ENCODE data around the gene ZP3.
"Not testable (repeated sequence)": the region's sequence is repeated elsewhere in the genome, so short reads cannot be mapped to it uniquely, and the experiment has no call there.

Gene ZP3

DNA sequence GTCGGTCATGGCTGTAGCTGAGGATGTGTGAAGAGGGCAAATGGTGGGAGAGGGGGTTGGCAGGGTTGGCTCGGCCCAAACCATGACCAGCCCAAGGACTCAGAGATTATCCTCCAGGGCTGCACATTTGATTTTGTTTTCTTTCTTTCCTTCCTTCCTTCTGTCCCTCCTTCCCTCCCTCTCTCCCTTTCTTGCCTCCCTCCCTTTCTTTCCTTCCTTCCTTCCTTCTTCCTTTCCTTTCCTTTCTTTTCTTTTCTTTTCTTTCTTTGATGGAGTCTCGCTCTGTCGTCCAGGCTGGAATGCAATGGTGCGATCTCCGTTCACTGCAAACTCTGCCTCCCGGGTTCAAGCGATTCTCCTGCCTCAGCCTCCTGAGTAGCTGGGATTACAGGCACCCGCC is 19.0 kb upstream of the ZP3 start:
- no peak for DNase-seq (ENCODE audit: low read depth)

DNA sequence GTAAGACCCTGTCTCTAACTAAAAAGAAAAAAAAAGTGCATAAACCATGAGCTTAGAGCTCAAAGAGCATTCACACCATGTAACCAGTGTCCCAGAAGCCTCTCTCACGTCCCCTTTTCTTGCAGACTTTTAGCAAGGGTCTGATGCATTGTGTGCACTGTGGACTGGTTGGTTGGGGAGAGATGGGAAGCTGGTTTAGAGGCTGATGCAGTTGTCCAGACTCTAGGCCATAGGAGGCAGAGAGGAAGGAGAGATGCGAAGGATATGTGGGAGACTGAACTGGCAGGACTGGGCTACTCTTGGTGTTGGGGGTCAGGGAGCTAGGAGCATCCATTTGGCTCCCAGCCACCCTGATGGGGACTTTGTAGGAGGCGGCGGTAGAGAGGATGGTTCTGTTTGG is 17.0 kb upstream of the ZP3 start:
- DNase-seq (ENCODE audit: low read depth): no peak

DNA sequence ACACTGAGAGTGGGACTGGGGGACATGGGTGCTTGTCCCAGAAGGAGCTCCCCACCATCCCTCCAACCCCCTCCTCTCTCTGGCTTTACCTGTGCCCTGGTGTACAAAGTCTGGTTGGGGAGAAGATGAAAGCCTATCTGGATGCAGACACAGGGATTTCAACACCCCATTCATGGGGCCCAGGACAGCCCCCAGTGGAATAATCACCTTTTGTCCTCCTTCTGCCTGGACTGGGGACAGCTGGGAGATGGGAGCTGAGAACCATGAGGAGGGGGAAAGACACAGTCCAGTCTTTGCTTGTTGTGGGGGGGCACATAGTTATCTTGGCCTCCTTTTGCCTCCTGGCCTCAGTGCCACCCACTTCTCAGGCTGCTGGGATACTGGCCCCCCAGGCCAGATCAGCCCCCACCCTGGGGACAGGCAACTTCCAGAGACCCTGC is 16.6 kb upstream of the ZP3 start:
- no peak for DNase-seq (ENCODE audit: low read depth)

DNA sequence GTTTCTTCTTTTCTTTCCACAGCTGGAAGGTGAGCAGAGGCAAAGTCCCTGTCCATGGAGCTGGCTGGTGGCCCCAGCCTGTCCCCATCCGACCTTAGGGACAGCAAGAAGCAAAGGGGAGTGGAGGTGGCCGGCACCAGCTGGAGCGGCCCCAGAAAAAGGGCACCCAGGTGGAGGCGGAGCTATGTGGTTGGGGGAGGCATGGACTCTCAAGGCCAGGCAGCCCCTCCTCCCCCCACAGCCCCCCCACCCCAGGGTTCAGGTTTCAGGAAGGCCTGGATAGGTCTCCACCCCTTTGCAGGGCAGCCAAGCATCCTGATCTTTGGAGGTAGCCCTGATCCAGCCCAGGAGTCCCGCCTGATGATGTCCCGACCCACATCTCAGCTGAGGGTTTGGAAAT is 15.2 kb upstream of the ZP3 start, which contains the start of gene SSC4D:
Gene SSC4D (minus strand): TSS at position 161 of the 400 bp plus-strand sequence. CDS start 5,258 bp downstream, outside the sequence.
- DNase-seq (ENCODE audit: low read depth): no peak

DNA sequence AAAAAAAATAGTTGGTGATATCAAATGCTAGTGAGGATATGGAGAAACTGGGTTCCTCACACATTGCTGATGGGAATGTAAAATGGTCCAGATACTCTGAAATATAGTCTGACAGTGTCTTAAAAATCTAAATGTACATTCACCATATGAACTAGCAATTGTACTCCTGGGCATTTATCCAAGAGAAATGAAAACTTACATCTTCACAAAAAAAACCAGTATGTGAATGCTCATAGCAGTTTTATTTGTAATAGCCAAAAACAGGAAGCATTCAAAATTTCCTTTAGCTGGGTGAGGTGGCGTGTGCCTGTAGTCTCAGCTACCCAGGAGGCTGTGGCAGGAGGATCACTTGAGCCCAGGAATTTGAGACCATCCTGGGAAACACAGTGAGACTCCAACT is 13.1 kb upstream of the ZP3 start:
- no peak for DNase-seq (ENCODE audit: low read depth)

DNA sequence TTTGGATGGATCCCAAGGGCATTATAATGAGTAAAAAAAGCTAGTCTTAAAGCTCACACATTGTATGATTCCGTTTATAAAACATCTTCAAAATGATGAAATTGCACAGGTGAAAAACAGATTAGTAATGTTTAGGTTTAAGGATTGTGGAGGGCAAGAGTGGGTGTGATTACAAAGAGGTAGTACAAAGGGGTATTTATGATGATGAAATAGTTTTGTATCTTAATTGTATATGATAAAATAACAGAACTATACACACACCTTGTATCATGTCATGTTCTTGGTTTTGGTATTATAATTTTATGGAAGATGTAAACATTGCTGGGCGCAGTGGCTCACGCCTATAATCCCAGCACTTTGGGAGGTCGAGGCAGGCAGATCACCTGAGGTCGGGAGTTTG is 12.5 kb upstream of the ZP3 start:
- no peak for DNase-seq (ENCODE audit: low read depth)

DNA sequence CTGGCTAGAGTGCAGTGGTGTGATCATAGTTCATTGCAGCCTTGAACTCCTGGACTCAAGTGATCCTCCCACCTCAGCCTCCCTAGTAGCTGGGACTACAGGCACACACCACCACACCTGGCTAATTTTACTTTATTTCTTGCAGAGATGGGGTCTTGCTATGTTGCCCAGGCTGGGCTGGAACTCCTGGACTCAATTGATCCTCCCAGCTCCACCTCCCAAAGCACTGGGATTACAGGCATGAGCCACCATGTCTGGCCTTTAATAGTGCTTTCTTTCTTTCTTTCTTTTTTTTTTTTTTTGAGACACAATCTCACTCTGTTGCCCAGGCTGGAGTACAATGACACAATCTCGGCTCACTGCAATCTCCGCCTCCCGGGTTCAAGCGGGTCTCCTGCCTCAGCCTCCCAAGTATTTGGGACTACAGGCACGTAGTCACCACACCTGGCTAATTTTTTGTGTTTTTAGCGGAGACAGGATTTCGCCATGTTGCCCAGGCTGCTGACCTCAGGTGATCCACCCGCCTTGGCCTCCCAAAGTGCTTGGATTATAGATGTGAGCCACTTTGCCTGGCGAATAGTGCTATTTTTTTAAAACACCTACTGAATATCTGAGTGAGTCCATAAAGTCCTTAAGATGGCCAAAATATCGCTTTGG is 7.0 kb upstream of the ZP3 start:
- not testable (repeated sequence) for DNase-seq (ENCODE audit: low read depth)

DNA sequence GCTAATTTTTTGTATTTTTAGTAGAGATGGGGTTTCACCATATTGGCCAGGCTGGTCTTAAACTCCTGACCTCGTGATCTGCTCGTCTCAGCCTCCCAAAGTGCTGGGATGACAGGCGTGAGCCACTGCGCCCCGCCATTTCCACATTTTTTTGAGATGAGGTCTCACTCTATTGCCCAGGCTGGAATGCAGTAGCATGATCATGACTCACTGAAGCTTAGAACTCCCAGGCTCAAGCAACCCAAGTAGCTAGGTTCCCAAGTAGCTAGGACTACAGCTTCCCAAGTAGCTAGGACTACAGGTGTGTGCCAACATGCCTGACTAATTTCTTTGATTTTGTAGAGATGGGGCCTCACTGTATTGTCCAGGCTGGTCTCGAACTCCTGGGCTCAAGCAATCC is 3.7 kb upstream of the ZP3 start:
- DNase-seq (ENCODE audit: low read depth): not testable (repeated sequence)

DNA sequence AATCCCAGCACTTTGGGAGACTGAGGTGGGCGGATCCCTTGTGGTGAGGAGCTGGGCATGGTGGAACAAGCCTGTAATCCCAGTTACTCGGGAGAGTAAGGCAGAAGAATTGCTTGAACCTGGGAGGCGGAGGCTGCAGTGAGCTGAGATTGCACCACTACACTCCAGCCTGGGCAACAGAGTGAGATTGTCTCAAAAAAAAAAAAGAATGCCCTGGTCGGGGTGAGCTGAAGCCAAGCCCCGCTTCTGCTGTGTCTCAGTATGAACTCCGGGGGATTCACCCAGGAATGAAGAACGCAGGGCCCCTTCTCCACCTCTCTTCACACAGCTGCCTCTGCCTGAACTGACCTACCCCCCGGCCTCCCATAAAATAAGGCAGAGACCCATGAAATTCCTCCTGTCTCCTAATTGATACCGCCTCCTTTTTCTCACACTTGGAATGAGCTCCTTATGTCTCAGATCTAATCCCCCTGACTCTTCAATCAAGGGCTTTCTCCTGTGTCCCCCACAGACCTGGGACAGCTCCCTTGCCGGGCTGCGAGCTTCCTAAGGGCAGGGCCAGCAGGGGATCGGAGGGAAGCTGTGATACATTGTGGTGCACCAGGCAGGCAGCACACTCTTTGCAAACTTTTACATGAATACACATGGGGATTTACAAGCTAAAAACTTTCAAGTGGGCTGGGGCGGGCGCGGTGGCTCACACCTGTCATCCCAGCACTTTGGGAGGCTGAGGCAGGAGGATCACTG is 911 bp upstream of the ZP3 start:
- DNase-seq (ENCODE audit: low read depth): no peak

DNA sequence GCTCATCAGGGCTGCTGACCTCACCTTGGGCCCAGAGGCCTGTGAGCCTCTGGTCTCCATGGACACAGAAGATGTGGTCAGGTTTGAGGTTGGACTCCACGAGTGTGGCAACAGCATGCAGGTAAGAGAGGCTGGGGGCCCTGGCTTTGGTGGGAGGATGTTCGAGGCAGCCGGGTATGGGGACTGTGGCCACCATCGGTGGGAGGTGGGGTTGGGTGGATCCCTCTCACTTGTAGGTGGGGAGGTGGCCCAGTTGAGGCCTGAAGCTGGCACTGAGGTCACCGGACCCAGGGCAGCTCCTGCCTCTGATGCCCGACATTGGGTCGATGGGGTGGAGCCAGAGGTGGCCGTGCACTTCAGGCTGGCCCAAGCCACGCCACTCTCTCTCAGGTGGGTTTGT is 406 bp downstream of the ZP3 start:
- no peak for DNase-seq (ENCODE audit: low read depth)

DNA sequence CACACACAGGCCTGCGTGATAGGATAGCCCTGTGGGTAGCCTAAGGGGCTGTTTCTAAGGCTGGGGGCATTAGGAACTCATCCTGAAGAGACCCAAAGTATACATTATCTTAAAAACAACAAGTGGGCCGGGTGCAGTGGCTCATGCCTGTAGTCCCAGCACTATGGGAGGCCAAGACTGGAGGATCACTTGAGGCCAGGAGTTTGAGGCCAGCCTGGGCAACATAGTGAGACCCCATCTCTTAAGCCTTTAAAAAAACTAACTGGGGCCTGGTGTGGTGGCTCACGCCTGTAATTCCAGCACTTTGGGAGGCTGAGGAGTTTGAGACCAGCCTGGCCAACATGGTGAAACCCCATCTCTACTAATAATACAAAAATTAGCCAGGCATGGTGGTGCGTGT is 808 bp downstream of the ZP3 start:
- DNase-seq (ENCODE audit: low read depth): not testable (repeated sequence)

DNA sequence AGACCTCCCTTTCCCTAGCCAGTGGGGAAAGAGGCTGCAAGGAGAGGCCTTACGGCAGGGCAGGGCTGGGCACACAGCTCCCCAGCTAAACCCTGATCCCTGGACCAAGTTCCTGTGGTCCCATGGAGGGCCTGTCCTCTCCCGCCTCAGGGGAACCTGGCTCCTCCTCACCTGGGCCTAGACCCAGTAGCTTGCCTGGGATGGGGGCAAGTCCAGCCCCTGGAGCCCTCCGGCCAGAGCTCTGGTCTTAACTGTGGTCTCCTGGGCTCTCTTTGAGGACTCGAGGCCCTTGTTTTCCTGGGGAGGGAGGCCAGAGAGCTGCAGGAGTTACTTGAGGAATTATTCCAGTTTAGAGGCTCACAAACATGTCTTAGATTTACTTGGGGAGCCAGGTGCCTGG is 1.5 kb downstream of the ZP3 start:
- no peak for DNase-seq (ENCODE audit: low read depth)

DNA sequence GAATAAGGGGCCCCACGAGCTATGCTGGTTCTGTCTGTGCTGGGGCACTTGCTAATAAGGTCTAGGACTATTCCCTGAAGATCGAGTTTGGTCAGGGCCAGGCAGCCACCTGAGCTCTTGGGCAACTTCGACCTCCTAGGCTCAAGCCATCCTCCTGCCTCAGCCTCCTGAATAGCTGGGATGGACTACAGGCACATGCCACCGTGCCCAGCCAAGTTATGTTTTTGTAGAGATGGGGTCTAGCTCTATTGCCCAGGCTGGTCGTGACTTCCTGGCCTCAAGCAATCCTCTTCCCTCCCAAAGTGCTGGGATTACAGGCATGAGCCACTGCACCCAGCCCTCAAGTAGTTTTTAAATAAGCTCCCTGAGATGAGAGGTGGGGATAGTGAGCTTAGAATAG is 2.9 kb downstream of the ZP3 start:
- no peak for DNase-seq (ENCODE audit: low read depth)

DNA sequence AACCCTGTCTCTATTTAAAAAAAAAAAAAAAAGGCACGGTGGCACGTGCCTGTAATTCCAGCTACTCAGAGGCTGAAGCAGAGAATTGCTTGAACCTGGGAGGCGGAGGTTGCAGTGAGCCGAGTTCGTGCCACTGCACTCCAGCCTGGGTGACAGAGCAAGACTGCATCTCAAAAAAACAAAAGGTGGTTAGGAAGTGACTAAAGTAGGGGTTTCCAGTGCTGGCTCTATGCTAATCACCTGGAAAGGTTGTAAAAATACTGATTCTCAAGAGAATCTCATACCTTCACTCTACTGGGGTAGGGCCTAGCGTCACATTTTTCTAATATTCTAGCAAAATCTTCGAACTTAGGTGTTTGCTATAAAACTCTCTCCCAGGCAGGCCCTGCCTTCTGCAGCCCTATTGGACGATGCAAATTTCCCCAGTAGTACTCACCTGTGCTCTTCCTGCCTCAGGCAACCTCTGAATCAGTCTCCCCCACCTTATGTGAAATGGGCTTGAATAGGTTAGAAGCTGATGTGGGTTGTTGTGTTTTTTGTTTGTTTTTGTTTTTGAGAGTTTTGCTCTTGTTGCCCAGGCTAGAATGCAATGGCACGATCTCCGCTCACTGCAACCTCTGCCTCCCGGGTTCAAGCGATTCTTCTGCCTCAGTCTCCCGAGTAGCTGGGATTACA is 3.5 kb downstream of the ZP3 start:
- no peak for DNase-seq (ENCODE audit: low read depth)

DNA sequence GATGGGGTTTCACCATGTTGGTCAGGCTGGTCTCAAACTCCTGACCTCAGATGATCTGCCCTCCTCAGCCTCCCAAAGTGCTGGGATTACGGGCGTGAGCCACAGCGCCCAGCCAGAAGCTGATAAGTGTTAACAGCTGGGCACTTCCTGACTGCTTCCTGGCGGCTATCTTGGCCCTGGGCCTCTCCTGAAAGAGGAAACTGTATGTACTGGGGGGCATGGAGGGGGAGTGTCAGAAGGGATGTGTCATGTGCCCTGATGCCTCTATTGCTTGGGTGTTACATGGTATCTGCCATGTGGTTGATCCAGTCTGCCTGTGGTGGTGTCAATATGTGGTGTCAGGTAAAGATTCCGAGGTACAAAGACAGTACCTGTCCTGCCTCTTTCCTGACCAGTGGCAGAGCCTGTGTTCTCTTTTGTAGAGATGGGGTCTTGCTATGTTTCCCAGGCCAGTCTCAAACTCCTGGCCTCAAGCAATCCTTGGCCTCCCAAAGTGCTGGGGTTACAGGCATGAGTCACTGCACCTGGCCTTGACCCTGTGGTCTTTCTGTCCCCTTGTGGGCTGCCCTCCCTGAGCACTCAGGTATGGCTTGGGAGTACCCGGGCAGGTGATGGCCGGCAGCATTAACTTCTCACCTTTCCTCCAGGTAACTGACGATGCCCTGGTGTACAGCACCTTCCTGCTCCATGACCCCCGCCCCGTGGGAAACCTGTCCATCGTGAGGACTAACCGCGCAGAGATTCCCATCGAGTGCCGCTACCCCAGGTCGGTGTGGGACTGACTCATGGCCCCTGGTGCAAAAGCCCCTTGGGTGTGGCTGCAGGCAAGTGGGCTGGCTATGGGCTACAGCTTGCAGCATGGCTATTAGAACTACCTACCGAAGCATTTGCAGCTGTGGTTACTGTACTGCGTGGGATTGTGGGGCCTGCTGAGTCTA is 4.4 kb downstream of the ZP3 start:
- no peak for DNase-seq (ENCODE audit: low read depth)

DNA sequence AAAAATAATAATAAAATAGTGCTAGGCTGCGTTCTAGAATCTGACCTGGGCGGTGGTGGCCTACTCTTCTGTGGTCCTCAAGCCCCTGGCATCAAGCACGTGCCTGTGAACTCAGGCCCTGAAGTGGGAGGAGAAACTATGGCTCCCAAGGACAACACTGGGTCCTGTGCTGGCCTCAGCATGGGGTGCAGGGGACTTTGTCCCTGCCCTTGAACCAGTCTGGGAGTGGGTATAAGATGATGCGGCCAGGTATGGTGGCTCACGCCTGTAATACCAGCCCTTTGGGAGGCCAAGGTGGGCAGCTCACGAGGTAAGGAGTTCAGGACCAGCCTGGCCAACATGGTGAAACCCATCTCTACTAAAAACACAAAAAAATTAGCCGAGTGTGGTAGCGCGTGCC is 5.5 kb downstream of the ZP3 start:
- no peak for DNase-seq (ENCODE audit: low read depth)

DNA sequence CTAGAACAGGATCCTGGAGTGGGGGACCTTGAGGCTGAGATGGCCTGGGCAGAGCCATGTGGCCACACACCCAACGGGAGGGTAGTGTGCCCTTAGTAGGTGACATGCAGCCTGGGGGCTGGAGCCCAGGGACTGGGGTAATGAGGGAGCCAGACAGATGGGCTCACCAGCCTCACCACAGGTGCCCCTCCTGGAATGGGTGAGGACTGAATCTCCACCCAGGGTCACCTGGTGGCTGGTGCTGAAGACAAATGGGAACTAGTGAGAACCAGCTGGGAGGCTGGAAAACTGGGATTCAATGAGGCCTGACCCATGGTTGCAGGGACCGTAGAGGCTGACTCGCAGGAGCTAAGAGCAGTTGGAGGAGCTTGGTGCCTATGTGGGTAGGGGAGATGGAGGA is 6.1 kb downstream of the ZP3 start:
- no peak for DNase-seq (ENCODE audit: low read depth)

DNA sequence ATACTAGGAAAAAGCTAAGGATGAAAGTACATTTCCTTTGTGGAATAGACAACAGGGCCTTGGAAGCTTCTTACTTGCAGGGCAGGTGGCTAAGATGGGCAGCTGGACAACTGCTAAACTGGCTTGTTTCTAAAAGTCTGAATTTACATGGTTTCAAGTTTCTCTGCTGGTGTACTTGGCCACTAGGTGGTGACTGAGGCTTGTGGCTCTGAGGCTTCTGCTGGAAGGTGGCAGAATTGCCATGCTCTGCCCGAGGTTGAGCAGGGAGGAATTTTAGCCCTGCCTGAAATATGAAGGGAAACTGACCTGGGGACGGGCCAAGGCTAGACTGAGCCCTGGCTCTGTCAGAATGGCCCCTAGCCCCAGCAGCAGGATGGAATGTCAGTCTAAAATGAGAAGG is 13.1 kb downstream of the ZP3 start:
- DNase-seq (ENCODE audit: low read depth): peak; percentile 20

DNA sequence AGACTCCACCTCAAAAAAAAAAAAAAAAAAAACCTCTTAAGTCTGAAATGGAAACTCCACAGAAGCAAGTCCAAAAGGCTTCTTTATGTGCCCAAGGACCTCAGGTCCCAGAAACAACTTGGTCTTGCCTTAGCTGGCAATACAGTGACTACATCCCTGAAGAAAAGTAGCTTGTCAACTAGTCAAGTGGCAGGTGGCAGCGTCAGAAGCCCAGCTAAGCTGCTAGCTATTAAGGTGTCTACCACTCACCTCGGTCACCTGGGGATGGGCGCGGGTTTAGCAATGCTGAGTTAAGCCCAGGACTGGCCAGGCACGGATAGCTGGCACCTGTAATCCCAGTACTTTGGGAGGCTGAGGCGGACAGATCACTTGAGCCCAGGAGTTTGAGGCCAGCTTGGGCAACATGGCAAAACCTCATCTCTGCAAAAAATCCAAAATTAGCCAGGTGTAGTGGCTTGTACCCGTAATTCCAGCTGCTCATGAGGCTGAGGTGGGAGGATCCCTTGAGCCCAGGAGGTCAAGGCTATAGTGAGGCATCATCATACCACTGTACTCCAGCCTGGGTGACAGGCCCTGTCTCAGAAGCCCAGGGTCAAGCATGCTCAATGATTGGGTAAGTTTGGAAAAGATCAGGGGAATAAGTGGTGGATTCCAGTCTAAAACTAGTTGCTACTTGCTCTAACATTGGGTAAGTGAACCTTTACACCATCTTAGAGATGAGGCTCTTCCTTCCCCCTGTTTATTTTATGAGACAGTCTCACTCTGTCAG is 14.6 kb downstream of the ZP3 start:
- not testable (repeated sequence) for DNase-seq (ENCODE audit: low read depth)

DNA sequence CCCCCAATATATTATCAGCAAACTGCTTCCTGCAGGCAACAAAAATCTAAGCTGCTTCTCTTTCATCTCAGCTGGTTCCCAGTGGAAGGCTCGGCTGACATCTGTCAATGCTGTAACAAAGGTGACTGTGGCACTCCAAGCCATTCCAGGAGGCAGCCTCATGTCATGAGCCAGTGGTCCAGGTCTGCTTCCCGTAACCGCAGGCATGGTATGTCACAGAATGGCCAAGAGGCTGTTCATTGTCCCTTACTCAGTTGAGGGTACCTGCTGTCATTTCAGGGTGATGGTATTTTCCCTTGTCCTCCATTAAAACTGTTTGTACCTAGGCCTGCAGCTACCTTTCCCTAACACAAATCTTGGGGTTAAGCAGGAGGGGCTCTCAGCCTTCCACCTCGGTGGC is 15.7 kb downstream of the ZP3 start:
- not testable (repeated sequence) for DNase-seq (ENCODE audit: low read depth)

DNA sequence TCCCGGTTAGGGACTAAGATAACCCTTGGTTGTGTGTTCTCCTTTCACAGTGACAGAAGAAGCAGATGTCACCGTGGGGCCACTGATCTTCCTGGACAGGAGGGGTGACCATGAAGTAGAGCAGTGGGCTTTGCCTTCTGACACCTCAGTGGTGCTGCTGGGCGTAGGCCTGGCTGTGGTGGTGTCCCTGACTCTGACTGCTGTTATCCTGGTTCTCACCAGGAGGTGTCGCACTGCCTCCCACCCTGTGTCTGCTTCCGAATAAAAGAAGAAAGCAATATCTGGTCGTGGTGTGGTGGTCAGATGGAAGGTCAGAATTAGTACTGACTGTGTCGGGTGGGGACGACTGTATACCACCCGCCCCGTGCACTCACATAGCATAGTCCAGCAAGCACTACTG is 17.0 kb downstream of the ZP3 start:
- not testable (repeated sequence) for DNase-seq (ENCODE audit: low read depth)
